WTC11 (cell line): Measurements from ENCODE around the gene MAP3K14. TPM values are rescaled to one million over a fixed set of nuclear protein-coding genes. Genes with fewer than 3 reads are reported as not detected.

ENCODE experiments used
- ATAC-seq: fragments of 200-7000 bp; cut with Tn5 transposase; 2 replicates; pipeline ENCODE4 v1.10.0; 2021; ENCODE audit warnings: mild to moderate bottlenecking, moderate library complexity
- CTCF ChIA-PET: fragments of 300-600 bp; sonication (Branson Sonifier 250); formaldehyde crosslinking; loops from one replicate; lab custom pipeline; 2021; ENCODE audit warnings: antibody characterized with exemption; lab: Charles Lee
- POLR2A ChIA-PET: fragments of 350-600 bp; sonication (Branson Sonifier 250); formaldehyde crosslinking; loops from one replicate; lab custom pipeline; 2021; ENCODE audit warnings: antibody characterized with exemption; lab: Charles Lee
- DNase-seq: peaks from one replicate; pipeline ENCODE4 v3.0.0; 2021; ENCODE audit warnings: low spot score
- H3K27ac Mint-ChIP-seq: 2 replicates; pipeline ENCODE4 v1.8.0; 2021; ENCODE audit warnings: mixed read lengths
- H3K27me3 Mint-ChIP-seq: 2 replicates; pipeline ENCODE4 v1.8.0; 2021; ENCODE audit warnings: low read depth, mild to moderate bottlenecking, moderate library complexity, mixed read lengths
- H3K36me3 Mint-ChIP-seq: 2 replicates; pipeline ENCODE4 v1.8.0; 2021; ENCODE audit warnings: mixed read lengths
- H3K4me1 Mint-ChIP-seq: 2 replicates; pipeline ENCODE4 v1.8.0; 2022; ENCODE audit warnings: mixed read lengths
- H3K4me3 Mint-ChIP-seq: 2 replicates; pipeline ENCODE4 v1.8.0; 2021; ENCODE audit warnings: mild to moderate bottlenecking, moderate library complexity, mixed read lengths
- H3K9me3 Mint-ChIP-seq: 2 replicates; pipeline ENCODE4 v1.8.0; 2021; ENCODE audit warnings: mixed read lengths
- EMX1 ChIP-seq: fragments of 250-450 bp; sonication (Bioruptor Pico); IDR thresholded peaks from 2 replicates; pipeline ENCODE4 v1.8.0; 2021; ENCODE audit warnings: mild to moderate bottlenecking
- FOXJ3 ChIP-seq: sonication (generic); formaldehyde crosslinking; IDR thresholded peaks from 2 replicates; pipeline ENCODE4 v1.9.0; 2021; ENCODE audit warnings: missing genetic modification reagents, mild to moderate bottlenecking, borderline replicate concordance
- TEAD1 ChIP-seq: sonication (generic); formaldehyde crosslinking; IDR thresholded peaks from 2 replicates; pipeline ENCODE4 v1.8.0; 2022; ENCODE audit warnings: mild to moderate bottlenecking, missing genetic modification reagents
- ZNF263 ChIP-seq: sonication (generic); formaldehyde crosslinking; IDR thresholded peaks from 2 replicates; pipeline ENCODE4 v1.8.1; 2022; ENCODE audit warnings: low read depth, mild to moderate bottlenecking, moderate library complexity, missing genetic modification reagents
- total RNA-seq: library from RNA; stranded (reverse); gene quantifications from 3 replicates; pipeline ENCODE4 v1.2.3, GENCODE V29; 2021
- TF ChIP-seq, protein P1 (sequence below): sonication (generic); formaldehyde crosslinking; IDR thresholded peaks from 2 replicates; pipeline ENCODE4 v1.8.1; 2022; ENCODE audit warnings: missing genetic modification reagents, borderline replicate concordance
- TF ChIP-seq, protein P2 (sequence below): sonication (generic); formaldehyde crosslinking; IDR thresholded peaks from 2 replicates; pipeline ENCODE4 v1.8.0; 2022; ENCODE audit warnings: mild to moderate bottlenecking, missing genetic modification reagents
- TF ChIP-seq, protein P3 (sequence below): fragments of 200-600 bp; IDR thresholded peaks from 2 replicates; pipeline ENCODE4 v1.8.0; 2022; ENCODE audit warnings: antibody characterized with exemption
- TF ChIP-seq, protein P4 (sequence below): sonication (generic); formaldehyde crosslinking; IDR thresholded peaks from 2 replicates; pipeline ENCODE4 v1.8.0; 2022; ENCODE audit warnings: missing genetic modification reagents

The MAP3K14 gene
- total RNA-seq, 1 experiment from 2014 or later, result 4.0 TPM

DNA sequence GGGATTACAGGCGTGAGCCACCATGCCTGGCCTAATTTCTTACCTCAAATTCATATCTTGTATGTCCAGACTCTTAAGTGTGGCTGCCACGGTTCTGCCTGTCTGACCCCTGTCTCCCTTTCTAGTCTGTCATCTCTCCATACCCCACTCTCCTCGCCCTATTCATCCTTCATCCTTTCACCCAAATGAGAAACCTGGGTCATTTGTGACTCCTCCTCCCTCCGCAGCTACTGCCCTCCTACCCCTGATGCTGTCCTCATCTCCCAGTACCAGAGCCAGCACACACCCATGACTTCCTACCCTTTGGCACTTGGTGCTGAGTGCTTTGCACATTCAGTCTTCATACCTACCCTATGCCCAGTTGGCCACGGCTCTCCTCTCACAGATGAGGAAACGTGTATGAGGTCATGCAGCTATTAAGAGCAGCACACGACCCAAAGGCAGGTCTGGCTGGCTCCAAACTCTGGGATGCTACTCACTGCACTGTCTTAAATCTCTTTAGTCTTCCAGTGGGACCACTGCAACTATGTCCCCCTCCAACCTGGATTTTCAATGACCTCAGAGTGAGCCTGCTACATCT lies 56.5 kb downstream of the MAP3K14 start:
- CTCF ChIA-PET, result interaction anchor here (1.5 to 1.8 kb wide), 2 partner anchors 12 to 63 kb away, joined by 3 to 5 read pairs; no protein-coding TSS in a partner anchor
- TF ChIP-seq TEAD1 (CRISPR knock-in tag) (no peak), ZNF263 (CRISPR knock-in tag) (no peak)
- TF ChIP-seq, protein P1, sequence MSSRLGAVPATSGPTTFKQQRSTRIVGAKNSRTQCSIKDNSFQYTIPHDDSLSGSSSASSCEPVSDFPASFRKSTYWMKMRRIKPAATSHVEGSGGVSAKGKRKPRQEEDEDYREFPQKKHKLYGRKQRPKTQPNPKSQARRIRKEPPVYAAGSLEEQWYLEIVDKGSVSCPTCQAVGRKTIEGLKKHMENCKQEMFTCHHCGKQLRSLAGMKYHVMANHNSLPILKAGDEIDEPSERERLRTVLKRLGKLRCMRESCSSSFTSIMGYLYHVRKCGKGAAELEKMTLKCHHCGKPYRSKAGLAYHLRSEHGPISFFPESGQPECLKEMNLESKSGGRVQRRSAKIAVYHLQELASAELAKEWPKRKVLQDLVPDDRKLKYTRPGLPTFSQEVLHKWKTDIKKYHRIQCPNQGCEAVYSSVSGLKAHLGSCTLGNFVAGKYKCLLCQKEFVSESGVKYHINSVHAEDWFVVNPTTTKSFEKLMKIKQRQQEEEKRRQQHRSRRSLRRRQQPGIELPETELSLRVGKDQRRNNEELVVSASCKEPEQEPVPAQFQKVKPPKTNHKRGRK, result no peak
- H3K9me3 Mint-ChIP-seq, result no peaks in the 10 kb centered on the region
- POLR2A ChIA-PET, result no interaction called here
- no peak overlapping the region for H3K27ac Mint-ChIP-seq
- H3K27me3 Mint-ChIP-seq, result peaks cover 13% of the 10 kb centered on the region
- DNase-seq, result no peak
- H3K36me3 Mint-ChIP-seq, result no peaks in the 10 kb centered on the region
- H3K4me1 Mint-ChIP-seq, result peaks cover 25% of the 10 kb centered on the region
- no peak for ATAC-seq
- no peak overlapping the region; the same call in 1 of the 2 replicates for H3K4me3 Mint-ChIP-seq

DNA sequence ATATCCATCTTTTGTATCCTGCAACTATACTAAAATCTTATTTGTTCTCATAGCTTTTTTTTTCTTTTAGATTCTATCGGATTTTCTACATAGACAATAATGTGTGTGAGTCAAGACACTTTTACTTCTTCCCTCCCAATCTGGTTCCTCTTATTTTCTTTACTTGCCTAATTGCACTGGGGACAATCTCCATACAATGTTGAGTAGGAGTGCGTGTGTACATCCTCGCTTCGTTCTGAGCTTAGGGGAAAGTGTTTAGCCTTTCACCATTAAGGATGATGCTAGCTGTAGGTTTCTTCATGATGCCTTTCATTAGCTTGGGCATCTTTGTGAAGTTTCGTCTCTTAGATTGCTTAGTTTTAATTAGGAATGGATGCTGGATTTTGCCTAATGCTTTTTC lies 57.8 kb downstream of the MAP3K14 start:
- CTCF ChIA-PET, result interaction anchor here (0.7 to 2.8 kb wide), 7 partner anchors 11 to 138 kb away, joined by 3 to 12 read pairs (median 3); partner anchors contain the start of gene ACBD4
- no peak overlapping the region for H3K4me3 Mint-ChIP-seq
- H3K4me1 Mint-ChIP-seq, result peaks cover 25% of the 10 kb centered on the region
- DNase-seq (no peak), ATAC-seq (no peak)
- H3K27me3 Mint-ChIP-seq, result peaks cover 13% of the 10 kb centered on the region
- H3K9me3 Mint-ChIP-seq, result no peaks in the 10 kb centered on the region
- H3K27ac Mint-ChIP-seq, result no peak overlapping the region
- POLR2A ChIA-PET, result interaction anchor here (0.7 kb wide), 1 partner anchor 111 kb away, joined by 3 read pairs; the partner anchor contains the start of gene HEXIM1
- no peaks in the 10 kb centered on the region for H3K36me3 Mint-ChIP-seq
- TF ChIP-seq TEAD1 (CRISPR knock-in tag) (no peak), EMX1 (no peak), FOXJ3 (CRISPR knock-in tag) (no peak)
- TF ChIP-seq, protein P2, sequence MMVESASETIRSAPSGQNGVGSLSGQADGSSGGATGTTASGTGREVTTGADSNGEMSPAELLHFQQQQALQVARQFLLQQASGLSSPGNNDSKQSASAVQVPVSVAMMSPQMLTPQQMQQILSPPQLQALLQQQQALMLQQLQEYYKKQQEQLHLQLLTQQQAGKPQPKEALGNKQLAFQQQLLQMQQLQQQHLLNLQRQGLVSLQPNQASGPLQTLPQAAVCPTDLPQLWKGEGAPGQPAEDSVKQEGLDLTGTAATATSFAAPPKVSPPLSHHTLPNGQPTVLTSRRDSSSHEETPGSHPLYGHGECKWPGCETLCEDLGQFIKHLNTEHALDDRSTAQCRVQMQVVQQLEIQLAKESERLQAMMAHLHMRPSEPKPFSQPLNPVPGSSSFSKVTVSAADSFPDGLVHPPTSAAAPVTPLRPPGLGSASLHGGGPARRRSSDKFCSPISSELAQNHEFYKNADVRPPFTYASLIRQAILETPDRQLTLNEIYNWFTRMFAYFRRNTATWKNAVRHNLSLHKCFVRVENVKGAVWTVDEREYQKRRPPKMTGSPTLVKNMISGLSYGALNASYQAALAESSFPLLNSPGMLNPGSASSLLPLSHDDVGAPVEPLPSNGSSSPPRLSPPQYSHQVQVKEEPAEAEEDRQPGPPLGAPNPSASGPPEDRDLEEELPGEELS (CRISPR knock-in tag), result no peak

DNA sequence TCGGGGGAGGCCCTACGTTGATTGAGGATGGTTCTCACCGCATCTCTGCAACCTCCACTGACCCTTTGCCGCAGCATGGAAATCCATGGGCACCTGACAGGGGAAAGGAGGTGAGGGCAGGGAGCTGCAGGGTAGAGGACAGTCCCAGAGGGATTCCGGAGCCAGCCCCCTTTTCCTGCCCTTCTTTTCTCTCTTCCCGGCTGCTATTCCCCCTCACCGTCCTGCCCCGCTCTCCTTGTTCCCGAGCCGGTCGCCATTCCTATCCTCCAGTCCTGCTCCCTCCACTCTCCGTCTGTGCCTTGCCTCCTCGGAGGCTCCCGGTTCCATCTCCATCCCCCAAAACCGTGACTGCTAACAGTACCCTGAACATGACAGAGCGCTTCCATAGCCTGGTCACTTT lies 59.7 kb downstream of the MAP3K14 start:
- Mint-ChIP-seq H3K4me1 (peaks cover 20% of the 10 kb centered on the region), H3K9me3 (no peaks in the 10 kb centered on the region), H3K4me3 (no peak overlapping the region), H3K27ac (no peak overlapping the region), H3K36me3 (no peaks in the 10 kb centered on the region), H3K27me3 (peaks cover 13% of the 10 kb centered on the region)
- DNase-seq (no peak), ATAC-seq (no peak)
- TF ChIP-seq, protein P3, sequence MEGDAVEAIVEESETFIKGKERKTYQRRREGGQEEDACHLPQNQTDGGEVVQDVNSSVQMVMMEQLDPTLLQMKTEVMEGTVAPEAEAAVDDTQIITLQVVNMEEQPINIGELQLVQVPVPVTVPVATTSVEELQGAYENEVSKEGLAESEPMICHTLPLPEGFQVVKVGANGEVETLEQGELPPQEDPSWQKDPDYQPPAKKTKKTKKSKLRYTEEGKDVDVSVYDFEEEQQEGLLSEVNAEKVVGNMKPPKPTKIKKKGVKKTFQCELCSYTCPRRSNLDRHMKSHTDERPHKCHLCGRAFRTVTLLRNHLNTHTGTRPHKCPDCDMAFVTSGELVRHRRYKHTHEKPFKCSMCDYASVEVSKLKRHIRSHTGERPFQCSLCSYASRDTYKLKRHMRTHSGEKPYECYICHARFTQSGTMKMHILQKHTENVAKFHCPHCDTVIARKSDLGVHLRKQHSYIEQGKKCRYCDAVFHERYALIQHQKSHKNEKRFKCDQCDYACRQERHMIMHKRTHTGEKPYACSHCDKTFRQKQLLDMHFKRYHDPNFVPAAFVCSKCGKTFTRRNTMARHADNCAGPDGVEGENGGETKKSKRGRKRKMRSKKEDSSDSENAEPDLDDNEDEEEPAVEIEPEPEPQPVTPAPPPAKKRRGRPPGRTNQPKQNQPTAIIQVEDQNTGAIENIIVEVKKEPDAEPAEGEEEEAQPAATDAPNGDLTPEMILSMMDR, result no peak
- TF ChIP-seq, protein P4, sequence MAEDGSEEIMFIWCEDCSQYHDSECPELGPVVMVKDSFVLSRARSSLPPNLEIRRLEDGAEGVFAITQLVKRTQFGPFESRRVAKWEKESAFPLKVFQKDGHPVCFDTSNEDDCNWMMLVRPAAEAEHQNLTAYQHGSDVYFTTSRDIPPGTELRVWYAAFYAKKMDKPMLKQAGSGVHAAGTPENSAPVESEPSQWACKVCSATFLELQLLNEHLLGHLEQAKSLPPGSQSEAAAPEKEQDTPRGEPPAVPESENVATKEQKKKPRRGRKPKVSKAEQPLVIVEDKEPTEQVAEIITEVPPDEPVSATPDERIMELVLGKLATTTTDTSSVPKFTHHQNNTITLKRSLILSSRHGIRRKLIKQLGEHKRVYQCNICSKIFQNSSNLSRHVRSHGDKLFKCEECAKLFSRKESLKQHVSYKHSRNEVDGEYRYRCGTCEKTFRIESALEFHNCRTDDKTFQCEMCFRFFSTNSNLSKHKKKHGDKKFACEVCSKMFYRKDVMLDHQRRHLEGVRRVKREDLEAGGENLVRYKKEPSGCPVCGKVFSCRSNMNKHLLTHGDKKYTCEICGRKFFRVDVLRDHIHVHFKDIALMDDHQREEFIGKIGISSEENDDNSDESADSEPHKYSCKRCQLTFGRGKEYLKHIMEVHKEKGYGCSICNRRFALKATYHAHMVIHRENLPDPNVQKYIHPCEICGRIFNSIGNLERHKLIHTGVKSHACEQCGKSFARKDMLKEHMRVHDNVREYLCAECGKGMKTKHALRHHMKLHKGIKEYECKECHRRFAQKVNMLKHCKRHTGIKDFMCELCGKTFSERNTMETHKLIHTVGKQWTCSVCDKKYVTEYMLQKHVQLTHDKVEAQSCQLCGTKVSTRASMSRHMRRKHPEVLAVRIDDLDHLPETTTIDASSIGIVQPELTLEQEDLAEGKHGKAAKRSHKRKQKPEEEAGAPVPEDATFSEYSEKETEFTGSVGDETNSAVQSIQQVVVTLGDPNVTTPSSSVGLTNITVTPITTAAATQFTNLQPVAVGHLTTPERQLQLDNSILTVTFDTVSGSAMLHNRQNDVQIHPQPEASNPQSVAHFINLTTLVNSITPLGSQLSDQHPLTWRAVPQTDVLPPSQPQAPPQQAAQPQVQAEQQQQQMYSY (CRISPR knock-in tag), result peak; percentile 66; the same call in 1 of the 2 replicates
- ChIA-PET CTCF (interaction anchor here (0.5 to 4.9 kb wide), 20 partner anchors 10 to 690 kb away, joined by 3 to 32 read pairs (median 5); partner anchors contain the start of genes ACBD4 and HEXIM1), POLR2A (interaction anchor here (0.9 kb wide), 1 partner anchor 9 kb away, joined by 3 read pairs; no protein-coding TSS in a partner anchor)
